Endothelial cell (in vitro differentiated cells): ENCODE results near the gene UAP1. TPM values are rescaled to one million over a fixed set of nuclear protein-coding genes. Genes with fewer than 3 reads are reported as not detected.

ENCODE experiments used
- DNase-seq: peaks from one replicate; pipeline ENCODE4 v3.0.0; 2021; ENCODE audit warnings: low spot score
- H3K27ac Mint-ChIP-seq: one replicate; pipeline ENCODE4 v1.8.0; 2021; ENCODE audit warnings: mixed read lengths, inconsistent platforms; ENCODE audit not compliant: unreplicated experiment
- H3K27me3 Mint-ChIP-seq: one replicate; pipeline ENCODE4 v1.8.0; 2021; ENCODE audit warnings: mild to moderate bottlenecking, moderate library complexity, mixed read lengths, inconsistent platforms; ENCODE audit not compliant: unreplicated experiment
- H3K36me3 Mint-ChIP-seq: one replicate; pipeline ENCODE4 v1.8.0; 2021; ENCODE audit warnings: mild to moderate bottlenecking, low read depth, mixed read lengths, inconsistent platforms; ENCODE audit not compliant: unreplicated experiment
- H3K4me1 Mint-ChIP-seq: one replicate; pipeline ENCODE4 v1.8.0; 2021; ENCODE audit warnings: mild to moderate bottlenecking, mixed read lengths, inconsistent platforms; ENCODE audit not compliant: unreplicated experiment
- H3K4me3 Mint-ChIP-seq: one replicate; pipeline ENCODE4 v1.8.0; 2021; ENCODE audit warnings: mild to moderate bottlenecking, mixed read lengths, inconsistent platforms; ENCODE audit not compliant: unreplicated experiment
- H3K9me3 Mint-ChIP-seq: one replicate; pipeline ENCODE4 v1.8.0; 2021; ENCODE audit warnings: mixed read lengths, inconsistent platforms; ENCODE audit not compliant: unreplicated experiment
- CTCF ChIP-seq: fragments of 200-600 bp; sonication (generic); IDR thresholded peaks from one replicate; pipeline ENCODE4 v1.5.0; 2021; ENCODE audit warnings: antibody characterized with exemption; ENCODE audit not compliant: unreplicated experiment
- total RNA-seq: library from RNA; stranded (reverse); fragmentation: NEBNext Ultra II Directional; extraction: Animal tissue kit (Norgen Biotek cat#: 25700); gene quantifications from one replicate; pipeline ENCODE4 v1.2.1, GENCODE V29; 2021; ENCODE audit not compliant: unreplicated experiment

The UAP1 gene
- total RNA-seq, 1 donor from 2014 or later: 20.9 TPM

- H3K9me3 Mint-ChIP-seq: no peaks in the 10 kb centered on the region
- no peak for TF ChIP-seq CTCF
- no peaks in the 10 kb centered on the region for H3K36me3 Mint-ChIP-seq
Measured at GRCh38 chr1:162587347-162587746, 25.8 kb downstream of the UAP1 start.

GRCh38 chr1:162587761-162588260 lies 26.3 kb downstream of the UAP1 start:
- H3K27me3 Mint-ChIP-seq: no peaks in the 10 kb centered on the region
- TF ChIP-seq CTCF: no peak
- H3K4me3 Mint-ChIP-seq: no peak overlapping the region
- H3K36me3 Mint-ChIP-seq: no peaks in the 10 kb centered on the region
- no peak for DNase-seq
- H3K4me1 Mint-ChIP-seq: no peaks in the 10 kb centered on the region
- H3K9me3 Mint-ChIP-seq: no peaks in the 10 kb centered on the region
- no peak overlapping the region for H3K27ac Mint-ChIP-seq

More at GRCh38 chr1:162587347-162587746, 25.8 kb downstream of the UAP1 start:
- Mint-ChIP-seq H3K27ac (no peak overlapping the region), H3K4me3 (no peak overlapping the region), H3K27me3 (no peaks in the 10 kb centered on the region), H3K4me1 (no peaks in the 10 kb centered on the region)
- DNase-seq: no peak

- Mint-ChIP-seq H3K4me3 (no peak overlapping the region), H3K9me3 (no peaks in the 10 kb centered on the region), H3K27ac (no peak overlapping the region), H3K4me1 (no peaks in the 10 kb centered on the region), H3K27me3 (no peaks in the 10 kb centered on the region), H3K36me3 (no peaks in the 10 kb centered on the region)
- TF ChIP-seq CTCF: no peak
- DNase-seq: no peak
Measured at GRCh38 chr1:162590101-162590500, 28.6 kb downstream of the UAP1 start.

GRCh38 chr1:162590686-162591085 lies 29.2 kb downstream of the UAP1 start:
- no peaks in the 10 kb centered on the region for H3K9me3 Mint-ChIP-seq
- no peak overlapping the region for H3K4me3 Mint-ChIP-seq
- H3K36me3 Mint-ChIP-seq: no peaks in the 10 kb centered on the region
- no peak for DNase-seq
- TF ChIP-seq CTCF: no peak
- H3K4me1 Mint-ChIP-seq: no peaks in the 10 kb centered on the region
- H3K27ac Mint-ChIP-seq: no peak overlapping the region
- no peaks in the 10 kb centered on the region for H3K27me3 Mint-ChIP-seq

GRCh38 chr1:162596514-162597170 lies 35.1 kb downstream of the UAP1 start:
- no peak for TF ChIP-seq CTCF
- H3K27me3 Mint-ChIP-seq: no peaks in the 10 kb centered on the region
- no peak overlapping the region for H3K27ac Mint-ChIP-seq
- no peaks in the 10 kb centered on the region for H3K36me3 Mint-ChIP-seq
- no peak overlapping the region for H3K4me3 Mint-ChIP-seq
- no peaks in the 10 kb centered on the region for H3K9me3 Mint-ChIP-seq
- no peak for DNase-seq
- no peaks in the 10 kb centered on the region for H3K4me1 Mint-ChIP-seq
